Pons (tissue), 1 donor: ENCODE results near the gene CLASRP.
"Not testable (repeated sequence)": the region's sequence is repeated elsewhere in the genome, so short reads cannot be mapped to it uniquely, and the experiment has no call there.

Experiments
- DNase-seq: peaks from one replicate; pipeline ENCODE4 v3.0.0-alpha.2; 2016; ENCODE audit warnings: low spot score

CLASRP gene

GRCh38 chr19:45038931-45039893, at the start of gene CLASRP:
TSS of gene CLASRP (plus strand) at chr19:45039045. CDS start at chr19:45040213, 1,168 bp downstream.
- DNase-seq = peak; percentile 90

- no peak for DNase-seq
Observed at GRCh38 chr19:44990459-44990858, 48.4 kb upstream of the CLASRP start.

- DNase-seq = no peak
Observed at GRCh38 chr19:44990966-44991365, 47.9 kb upstream of the CLASRP start.

GRCh38 chr19:44992336-44993163, 46.3 kb upstream of the CLASRP start:
- DNase-seq = no peak

GRCh38 chr19:44993526-44993925, 45.3 kb upstream of the CLASRP start:
- DNase-seq = no peak

- DNase-seq = no peak
Observed at GRCh38 chr19:44993926-44994537, 44.8 kb upstream of the CLASRP start.

GRCh38 chr19:44998025-44998424, 40.8 kb upstream of the CLASRP start:
- DNase-seq = no peak

GRCh38 chr19:44999131-44999925, 39.5 kb upstream of the CLASRP start:
- DNase-seq = not testable (repeated sequence)

- not testable (repeated sequence) for DNase-seq
Observed at GRCh38 chr19:45000665-45001064, 38.2 kb upstream of the CLASRP start.

GRCh38 chr19:45001087-45001739, 37.6 kb upstream of the CLASRP start, which contains the start of gene RELB:
TSS of gene RELB (plus strand) at chr19:45001464. CDS start at chr19:45001580, 116 bp downstream.
- DNase-seq = peak; percentile 77

- DNase-seq = no peak
Observed at GRCh38 chr19:45003485-45003884, 35.4 kb upstream of the CLASRP start.

- no peak for DNase-seq
Observed at GRCh38 chr19:45005787-45006186, 33.1 kb upstream of the CLASRP start.

- DNase-seq = no peak
Observed at GRCh38 chr19:45008552-45008951, 30.3 kb upstream of the CLASRP start.

GRCh38 chr19:45009625-45010255, 29.1 kb upstream of the CLASRP start:
- no peak for DNase-seq

GRCh38 chr19:45010306-45010705, 28.5 kb upstream of the CLASRP start:
- no peak for DNase-seq

- DNase-seq = no peak
Observed at GRCh38 chr19:45011959-45012358, 26.9 kb upstream of the CLASRP start.

- DNase-seq = peak; percentile 86
Observed at GRCh38 chr19:45016388-45017314, 22.2 kb upstream of the CLASRP start.

- DNase-seq = no peak
Observed at GRCh38 chr19:45019187-45019586, 19.7 kb upstream of the CLASRP start.

- no peak for DNase-seq
Observed at GRCh38 chr19:45020071-45020470, 18.8 kb upstream of the CLASRP start.
